ENCODE results near the gene AGBL4.
A peak's percentile ranks its signal among the peaks of the same experiment; 100 is the strongest.

Gene AGBL4

DNA sequence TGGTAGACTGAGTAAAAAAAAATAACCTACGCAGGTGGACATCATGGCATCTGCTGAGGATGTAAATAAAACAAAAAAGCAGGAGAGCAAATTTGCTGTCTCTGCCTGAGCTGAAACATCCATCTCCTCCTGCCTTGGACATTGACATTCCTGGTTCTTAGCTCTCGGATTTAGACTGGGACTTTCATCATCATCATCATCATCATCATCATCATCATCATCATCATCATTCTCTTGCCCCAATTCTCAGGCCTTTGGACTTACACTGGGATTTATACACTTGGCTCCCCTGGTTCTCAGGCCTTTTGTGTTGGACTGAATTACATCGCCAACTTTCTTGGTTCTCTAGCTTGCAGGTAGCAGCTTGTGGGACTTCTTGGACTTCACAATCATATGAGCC, 938.7 kb downstream of the AGBL4 start:
- no peak for DNase-seq (ENCODE audit: low read depth)
- no peak overlapping the region for H3K4me3 ChIP-seq (replicated peaks; ENCODE audit: low read depth, low read length)
- TF ChIP-seq, protein P1, sequence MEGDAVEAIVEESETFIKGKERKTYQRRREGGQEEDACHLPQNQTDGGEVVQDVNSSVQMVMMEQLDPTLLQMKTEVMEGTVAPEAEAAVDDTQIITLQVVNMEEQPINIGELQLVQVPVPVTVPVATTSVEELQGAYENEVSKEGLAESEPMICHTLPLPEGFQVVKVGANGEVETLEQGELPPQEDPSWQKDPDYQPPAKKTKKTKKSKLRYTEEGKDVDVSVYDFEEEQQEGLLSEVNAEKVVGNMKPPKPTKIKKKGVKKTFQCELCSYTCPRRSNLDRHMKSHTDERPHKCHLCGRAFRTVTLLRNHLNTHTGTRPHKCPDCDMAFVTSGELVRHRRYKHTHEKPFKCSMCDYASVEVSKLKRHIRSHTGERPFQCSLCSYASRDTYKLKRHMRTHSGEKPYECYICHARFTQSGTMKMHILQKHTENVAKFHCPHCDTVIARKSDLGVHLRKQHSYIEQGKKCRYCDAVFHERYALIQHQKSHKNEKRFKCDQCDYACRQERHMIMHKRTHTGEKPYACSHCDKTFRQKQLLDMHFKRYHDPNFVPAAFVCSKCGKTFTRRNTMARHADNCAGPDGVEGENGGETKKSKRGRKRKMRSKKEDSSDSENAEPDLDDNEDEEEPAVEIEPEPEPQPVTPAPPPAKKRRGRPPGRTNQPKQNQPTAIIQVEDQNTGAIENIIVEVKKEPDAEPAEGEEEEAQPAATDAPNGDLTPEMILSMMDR (IDR thresholded peaks at IDR 0.05; ENCODE audit: low read length, missing control alignments), result no peak

DNA sequence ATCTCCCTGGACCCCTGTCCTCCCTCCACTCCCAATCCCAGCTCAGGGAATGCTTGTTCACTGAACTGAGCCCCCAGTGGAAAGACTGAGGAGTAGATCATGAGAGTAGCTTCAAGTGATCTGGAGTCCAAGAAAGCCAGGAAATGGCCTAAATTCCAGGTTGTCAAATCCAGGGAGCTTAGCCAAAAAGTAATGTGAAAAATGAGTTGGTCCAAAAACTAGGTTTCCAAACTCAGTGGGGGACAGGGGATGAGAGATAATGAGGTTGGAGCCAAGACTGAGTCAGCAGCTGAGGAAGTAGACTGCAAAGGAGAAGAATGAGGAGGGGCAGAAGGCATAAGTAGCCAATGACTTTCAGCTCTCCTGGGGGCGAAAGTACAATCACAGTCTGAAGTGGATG, 963.0 kb downstream of the AGBL4 start:
- DNase-seq (ENCODE audit: low read depth), result peak; percentile 66
- H3K4me3 ChIP-seq (replicated peaks; ENCODE audit: low read depth, low read length), result no peak overlapping the region
- TF ChIP-seq, protein P1 (IDR thresholded peaks at IDR 0.05; ENCODE audit: low read length, missing control alignments), result no peak

DNA sequence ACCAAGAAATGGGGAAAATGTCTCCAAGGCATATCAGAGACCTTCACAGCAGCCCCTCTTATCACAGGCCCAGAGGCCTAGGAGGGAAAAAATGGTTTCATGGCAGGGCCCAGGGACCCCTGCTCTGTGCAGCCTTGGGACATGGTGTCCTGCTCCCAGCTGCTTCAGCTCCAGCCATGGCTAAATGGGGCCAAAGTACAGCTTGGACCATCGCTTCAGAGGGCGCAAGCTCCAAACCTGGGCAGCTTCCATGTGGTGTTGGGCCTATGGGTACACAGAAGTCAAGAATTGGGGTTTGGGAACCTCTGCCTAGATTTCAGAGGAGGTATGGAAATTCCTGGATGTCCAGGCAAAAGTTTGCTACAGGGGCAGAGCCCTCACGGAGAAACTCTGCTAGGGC, 964.7 kb downstream of the AGBL4 start:
- H3K4me3 ChIP-seq (replicated peaks; ENCODE audit: low read depth, low read length), result no peak overlapping the region
- TF ChIP-seq, protein P1 (IDR thresholded peaks at IDR 0.05; ENCODE audit: low read length, missing control alignments), result no peak
- no peak for DNase-seq (ENCODE audit: low read depth)

DNA sequence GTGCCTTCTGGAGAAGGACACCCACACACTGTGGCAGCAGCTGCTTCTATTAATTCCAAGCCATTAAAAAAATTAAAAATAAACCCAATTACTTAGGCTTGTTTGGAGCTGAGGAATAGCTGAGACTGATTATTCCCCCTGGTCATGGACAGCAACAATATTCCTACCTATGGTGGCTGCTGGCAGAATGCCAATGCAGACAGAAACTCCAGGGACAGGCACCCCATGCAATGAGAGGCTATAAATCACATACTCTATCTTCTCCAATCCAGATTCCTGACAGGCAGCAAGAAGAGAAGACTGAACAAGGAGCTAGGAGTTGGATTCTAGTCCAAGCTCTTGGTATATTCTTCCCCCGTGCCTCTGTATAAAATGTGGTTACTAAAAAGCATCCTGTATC, 971.7 kb downstream of the AGBL4 start:
- DNase-seq (ENCODE audit: low read depth), result no peak
- no peak overlapping the region for H3K4me3 ChIP-seq (replicated peaks; ENCODE audit: low read depth, low read length)
- TF ChIP-seq, protein P1 (IDR thresholded peaks at IDR 0.05; ENCODE audit: low read length, missing control alignments), result no peak

DNA sequence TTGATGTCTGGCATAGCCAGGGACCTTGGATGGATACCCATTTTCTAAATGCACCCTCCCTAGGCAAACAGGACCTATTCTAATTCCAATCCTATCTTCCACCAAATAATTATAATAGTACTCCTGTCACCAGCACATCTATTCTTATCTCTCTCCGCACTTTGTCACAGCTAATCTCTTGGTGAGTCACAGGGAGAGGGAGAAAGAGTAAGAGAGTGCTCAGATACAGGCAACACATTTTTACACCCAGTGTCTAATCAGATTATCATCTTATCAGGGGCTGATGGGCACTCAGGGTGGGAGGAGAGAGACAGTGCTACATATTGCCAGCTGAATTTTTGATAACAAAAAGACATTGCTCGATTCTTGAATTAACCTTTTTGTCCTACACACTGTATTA, 972.1 kb downstream of the AGBL4 start:
- TF ChIP-seq, protein P1 (IDR thresholded peaks at IDR 0.05; ENCODE audit: low read length, missing control alignments), result no peak
- no peak for DNase-seq (ENCODE audit: low read depth)
- no peak overlapping the region for H3K4me3 ChIP-seq (replicated peaks; ENCODE audit: low read depth, low read length)

DNA sequence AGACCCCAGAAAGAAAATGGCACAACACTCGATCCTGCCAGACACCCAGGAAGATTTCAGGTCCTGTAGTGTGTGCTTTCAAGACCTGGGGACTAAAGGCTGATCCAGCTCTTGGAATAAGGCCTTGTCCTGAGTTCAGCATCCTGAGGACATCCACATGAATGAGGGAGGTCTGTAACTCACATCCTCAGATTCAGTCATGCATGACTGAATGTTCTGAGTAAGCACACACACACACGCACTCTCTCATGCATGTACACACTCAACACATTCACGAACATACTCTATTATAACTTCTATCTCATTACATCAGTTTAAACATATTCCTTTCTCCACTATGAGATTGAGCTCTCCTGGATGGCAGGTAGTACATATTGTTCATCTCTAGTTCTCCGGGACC, 973.7 kb downstream of the AGBL4 start:
- no peak for DNase-seq (ENCODE audit: low read depth)
- H3K4me3 ChIP-seq (replicated peaks; ENCODE audit: low read depth, low read length), result no peak overlapping the region
- TF ChIP-seq, protein P1 (IDR thresholded peaks at IDR 0.05; ENCODE audit: low read length, missing control alignments), result no peak

DNA sequence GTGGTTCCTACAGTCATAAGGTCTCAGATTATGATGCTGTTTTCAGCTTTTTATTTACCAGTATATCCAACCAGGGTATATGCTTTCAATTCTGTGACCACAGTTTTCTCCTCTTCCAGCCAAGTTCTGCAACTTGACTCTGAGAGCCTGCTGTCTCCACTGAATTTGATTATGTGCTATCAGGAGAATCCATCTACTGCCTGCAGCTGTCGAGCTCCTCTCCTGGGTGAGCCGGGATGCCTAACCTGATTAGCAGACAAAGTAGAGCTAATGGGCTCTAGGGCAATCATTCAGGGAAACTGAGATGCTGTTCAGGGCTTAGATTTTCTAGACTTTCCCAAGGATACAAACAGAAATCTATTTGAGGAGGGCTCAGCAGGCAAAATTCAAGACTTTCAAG, 975.6 kb downstream of the AGBL4 start:
- TF ChIP-seq, protein P1 (IDR thresholded peaks at IDR 0.05; ENCODE audit: low read length, missing control alignments), result no peak
- no peak overlapping the region for H3K4me3 ChIP-seq (replicated peaks; ENCODE audit: low read depth, low read length)
- DNase-seq (ENCODE audit: low read depth), result no peak
